Measurements from ENCODE around the gene OSBPL3.

GRCh38 chr7:24858108-24858977 is 121.6 kb downstream of the OSBPL3 start:
- TF ChIP-seq, protein P1, sequence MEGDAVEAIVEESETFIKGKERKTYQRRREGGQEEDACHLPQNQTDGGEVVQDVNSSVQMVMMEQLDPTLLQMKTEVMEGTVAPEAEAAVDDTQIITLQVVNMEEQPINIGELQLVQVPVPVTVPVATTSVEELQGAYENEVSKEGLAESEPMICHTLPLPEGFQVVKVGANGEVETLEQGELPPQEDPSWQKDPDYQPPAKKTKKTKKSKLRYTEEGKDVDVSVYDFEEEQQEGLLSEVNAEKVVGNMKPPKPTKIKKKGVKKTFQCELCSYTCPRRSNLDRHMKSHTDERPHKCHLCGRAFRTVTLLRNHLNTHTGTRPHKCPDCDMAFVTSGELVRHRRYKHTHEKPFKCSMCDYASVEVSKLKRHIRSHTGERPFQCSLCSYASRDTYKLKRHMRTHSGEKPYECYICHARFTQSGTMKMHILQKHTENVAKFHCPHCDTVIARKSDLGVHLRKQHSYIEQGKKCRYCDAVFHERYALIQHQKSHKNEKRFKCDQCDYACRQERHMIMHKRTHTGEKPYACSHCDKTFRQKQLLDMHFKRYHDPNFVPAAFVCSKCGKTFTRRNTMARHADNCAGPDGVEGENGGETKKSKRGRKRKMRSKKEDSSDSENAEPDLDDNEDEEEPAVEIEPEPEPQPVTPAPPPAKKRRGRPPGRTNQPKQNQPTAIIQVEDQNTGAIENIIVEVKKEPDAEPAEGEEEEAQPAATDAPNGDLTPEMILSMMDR (IDR thresholded peaks at IDR 0.05 in 4 of 5, conservative IDR thresholded peaks at IDR 0.05 in 1 of 5): no peak
- TF ChIP-seq POLR2A (IDR thresholded peaks at IDR 0.05): no peak

Data from gastrocnemius medialis (tissue), 4 donors.